Measurements from ENCODE around the gene ZFP62. TPM values are rescaled to one million over a fixed set of nuclear protein-coding genes. Genes with fewer than 3 reads are reported as not detected.

ZFP62 gene
- total RNA-seq (24.1 TPM in 2 replicates), polyA plus RNA-seq (10.1 and 14.4 TPM in 2 replicates), polyA minus RNA-seq (ENCODE audit: low replicate concordance) (0.96 and 1.1 TPM in 2 replicates)
- polyA plus RNA-seq (2012), result 7.5 and 10.0 TPM in 2 replicates

- Histone ChIP-seq H3K9ac (ENCODE audit: insufficient read depth, low read length) (peak within 1 kb of the TSS; percentile 88), H3K4me3 (replicated peaks in 1 of 4; ENCODE audit: control extremely low read depth in 1 of 4, insufficient read depth in 1 of 4, low read depth in 3 of 4, low read length in 4 of 4) (peak within 1 kb of the TSS; percentile 79 to 95 (median 91)), H3K36me3 (ENCODE audit: control insufficient read depth, insufficient read depth, low read length) (no peaks in the 10 kb centered on the region), H3K27ac (ENCODE audit: insufficient read depth, low read length) (peak within 1 kb of the TSS; percentile 75), H3K4me2 (ENCODE audit: extremely low read depth, insufficient read depth, low read length) (peak within 1 kb of the TSS; percentile 84), H2AFZ (ENCODE audit: low read length) (peak within 1 kb of the TSS; percentile 96), H3K79me2 (ENCODE audit: control insufficient read depth, insufficient read depth, low read length) (peaks cover 11% of the 10 kb centered on the region), H3K27me3 (ENCODE audit: control insufficient read depth, insufficient read depth, low read length) (no peaks in the 10 kb centered on the region), H3K9me3 (ENCODE audit: control insufficient read depth, insufficient read depth, low read depth, low read length) (no peaks in the 10 kb centered on the region), H3K4me1 (ENCODE audit: control insufficient read depth, extremely low read depth, insufficient read depth, low read length) (no peaks in the 10 kb centered on the region), H4K20me1 (ENCODE audit: control insufficient read depth, extremely low read depth, insufficient read depth, low read length) (no peaks in the 10 kb centered on the region)
- TF ChIP-seq EZH2 (IDR thresholded peaks at IDR 0.05; ENCODE audit: low read length, missing control alignments), result no peak
- TF ChIP-seq, protein P1, sequence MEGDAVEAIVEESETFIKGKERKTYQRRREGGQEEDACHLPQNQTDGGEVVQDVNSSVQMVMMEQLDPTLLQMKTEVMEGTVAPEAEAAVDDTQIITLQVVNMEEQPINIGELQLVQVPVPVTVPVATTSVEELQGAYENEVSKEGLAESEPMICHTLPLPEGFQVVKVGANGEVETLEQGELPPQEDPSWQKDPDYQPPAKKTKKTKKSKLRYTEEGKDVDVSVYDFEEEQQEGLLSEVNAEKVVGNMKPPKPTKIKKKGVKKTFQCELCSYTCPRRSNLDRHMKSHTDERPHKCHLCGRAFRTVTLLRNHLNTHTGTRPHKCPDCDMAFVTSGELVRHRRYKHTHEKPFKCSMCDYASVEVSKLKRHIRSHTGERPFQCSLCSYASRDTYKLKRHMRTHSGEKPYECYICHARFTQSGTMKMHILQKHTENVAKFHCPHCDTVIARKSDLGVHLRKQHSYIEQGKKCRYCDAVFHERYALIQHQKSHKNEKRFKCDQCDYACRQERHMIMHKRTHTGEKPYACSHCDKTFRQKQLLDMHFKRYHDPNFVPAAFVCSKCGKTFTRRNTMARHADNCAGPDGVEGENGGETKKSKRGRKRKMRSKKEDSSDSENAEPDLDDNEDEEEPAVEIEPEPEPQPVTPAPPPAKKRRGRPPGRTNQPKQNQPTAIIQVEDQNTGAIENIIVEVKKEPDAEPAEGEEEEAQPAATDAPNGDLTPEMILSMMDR (conservative IDR thresholded peaks at IDR 0.05 in 1 of 2, IDR thresholded peaks at IDR 0.05 in 1 of 2; ENCODE audit: low read depth in 1 of 2, low read length in 2 of 2), result no peak
- peak; percentile 90 for DNase-seq (ENCODE audit: low read depth in 2 of 2)
Measured at GRCh38 chr5:180860887-180861822, at the start of gene ZFP62. Gene ZFP62, minus strand, starts transcription at chr5:180861276. Its CDS starts 57 bp downstream, at chr5:180861219.

GRCh38 chr5:180910735-180911134 is 49.7 kb upstream of the ZFP62 start:
- TF ChIP-seq, protein P1 (conservative IDR thresholded peaks at IDR 0.05 in 1 of 2, IDR thresholded peaks at IDR 0.05 in 1 of 2; ENCODE audit: low read depth in 1 of 2, low read length in 2 of 2), result no peak
- TF ChIP-seq EZH2 (IDR thresholded peaks at IDR 0.05; ENCODE audit: low read length, missing control alignments), result no peak
- Histone ChIP-seq H3K9ac (ENCODE audit: insufficient read depth, low read length) (no peak overlapping the region), H3K4me3 (replicated peaks in 1 of 4; ENCODE audit: control extremely low read depth in 1 of 4, insufficient read depth in 1 of 4, low read depth in 3 of 4, low read length in 4 of 4) (no peak overlapping the region), H2AFZ (ENCODE audit: low read length) (no peak overlapping the region), H3K27ac (ENCODE audit: insufficient read depth, low read length) (no peak overlapping the region), H3K27me3 (ENCODE audit: control insufficient read depth, insufficient read depth, low read length) (no peaks in the 10 kb centered on the region), H4K20me1 (ENCODE audit: control insufficient read depth, extremely low read depth, insufficient read depth, low read length) (no peaks in the 10 kb centered on the region), H3K79me2 (ENCODE audit: control insufficient read depth, insufficient read depth, low read length) (no peaks in the 10 kb centered on the region), H3K9me3 (ENCODE audit: control insufficient read depth, insufficient read depth, low read depth, low read length) (no peaks in the 10 kb centered on the region), H3K4me1 (ENCODE audit: control insufficient read depth, extremely low read depth, insufficient read depth, low read length) (no peaks in the 10 kb centered on the region), H3K4me2 (ENCODE audit: extremely low read depth, insufficient read depth, low read length) (no peak overlapping the region), H3K36me3 (ENCODE audit: control insufficient read depth, insufficient read depth, low read length) (no peaks in the 10 kb centered on the region)
- DNase-seq (ENCODE audit: low read depth in 2 of 2), result no peak

GRCh38 chr5:180910182-180910581 is 49.1 kb upstream of the ZFP62 start:
- no peak for DNase-seq (ENCODE audit: low read depth in 2 of 2)
- TF ChIP-seq EZH2 (IDR thresholded peaks at IDR 0.05; ENCODE audit: low read length, missing control alignments), result no peak
- TF ChIP-seq, protein P1 (conservative IDR thresholded peaks at IDR 0.05 in 1 of 2, IDR thresholded peaks at IDR 0.05 in 1 of 2; ENCODE audit: low read depth in 1 of 2, low read length in 2 of 2), result no peak
- no peaks in the 10 kb centered on the region for H4K20me1 ChIP-seq (ENCODE audit: control insufficient read depth, extremely low read depth, insufficient read depth, low read length)
- H2AFZ ChIP-seq (ENCODE audit: low read length), result no peak overlapping the region
- H3K4me3 ChIP-seq (replicated peaks in 1 of 4; ENCODE audit: control extremely low read depth in 1 of 4, insufficient read depth in 1 of 4, low read depth in 3 of 4, low read length in 4 of 4), result no peak overlapping the region
- no peaks in the 10 kb centered on the region for H3K9me3 ChIP-seq (ENCODE audit: control insufficient read depth, insufficient read depth, low read depth, low read length)
- no peaks in the 10 kb centered on the region for H3K27me3 ChIP-seq (ENCODE audit: control insufficient read depth, insufficient read depth, low read length)
- H3K79me2 ChIP-seq (ENCODE audit: control insufficient read depth, insufficient read depth, low read length), result no peaks in the 10 kb centered on the region
- no peaks in the 10 kb centered on the region for H3K4me1 ChIP-seq (ENCODE audit: control insufficient read depth, extremely low read depth, insufficient read depth, low read length)
- no peaks in the 10 kb centered on the region for H3K36me3 ChIP-seq (ENCODE audit: control insufficient read depth, insufficient read depth, low read length)
- no peak overlapping the region for H3K27ac ChIP-seq (ENCODE audit: insufficient read depth, low read length)
- no peak overlapping the region for H3K4me2 ChIP-seq (ENCODE audit: extremely low read depth, insufficient read depth, low read length)
- H3K9ac ChIP-seq (ENCODE audit: insufficient read depth, low read length), result no peak overlapping the region
